Measurements from ENCODE around the gene KRTAP10-8. TPM values are rescaled to one million over a fixed set of nuclear protein-coding genes. Genes with fewer than 3 reads are reported as not detected.
"Not testable (repeated sequence)": the region's sequence is repeated elsewhere in the genome, so short reads cannot be mapped to it uniquely, and the experiment has no call there.

KRTAP10-8 gene
- total RNA-seq, 1 donor from 2014 or later, result not detected

DNA sequence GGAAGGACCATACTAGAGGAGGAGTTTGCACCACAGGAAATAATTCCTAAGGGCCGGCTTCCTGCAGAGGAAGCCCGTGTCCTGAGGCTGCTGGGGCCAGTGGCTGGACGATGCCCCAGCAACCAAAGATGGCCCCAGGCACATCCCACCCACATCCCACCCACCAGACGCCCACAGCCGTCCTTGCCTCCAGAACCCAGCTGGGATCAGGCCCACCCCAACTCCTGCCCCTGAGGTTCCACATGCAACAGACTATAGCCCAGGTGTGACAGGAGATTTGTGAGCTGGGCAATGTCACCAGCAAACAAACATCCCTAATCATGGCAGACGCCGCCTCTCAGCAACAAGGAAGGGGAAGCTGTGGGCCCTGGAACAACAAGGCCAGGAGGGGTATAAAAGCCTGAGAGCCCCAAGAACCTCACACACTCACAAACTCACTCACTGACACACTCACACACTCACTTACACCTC lies 14.8 kb downstream of the KRTAP10-8 start, which contains the start of gene KRTAP10-9:
TSS of gene KRTAP10-9 (plus strand) at position 421 of the 471 bp plus-strand sequence. CDS start 79 bp downstream, outside the sequence.
- H3K36me3 Mint-ChIP-seq (ENCODE audit: low read depth), result peaks cover 15% of the 10 kb centered on the region
- peaks cover 8% of the 10 kb centered on the region for H3K27me3 Mint-ChIP-seq (ENCODE audit: low read depth)
- TF ChIP-seq, protein P1, sequence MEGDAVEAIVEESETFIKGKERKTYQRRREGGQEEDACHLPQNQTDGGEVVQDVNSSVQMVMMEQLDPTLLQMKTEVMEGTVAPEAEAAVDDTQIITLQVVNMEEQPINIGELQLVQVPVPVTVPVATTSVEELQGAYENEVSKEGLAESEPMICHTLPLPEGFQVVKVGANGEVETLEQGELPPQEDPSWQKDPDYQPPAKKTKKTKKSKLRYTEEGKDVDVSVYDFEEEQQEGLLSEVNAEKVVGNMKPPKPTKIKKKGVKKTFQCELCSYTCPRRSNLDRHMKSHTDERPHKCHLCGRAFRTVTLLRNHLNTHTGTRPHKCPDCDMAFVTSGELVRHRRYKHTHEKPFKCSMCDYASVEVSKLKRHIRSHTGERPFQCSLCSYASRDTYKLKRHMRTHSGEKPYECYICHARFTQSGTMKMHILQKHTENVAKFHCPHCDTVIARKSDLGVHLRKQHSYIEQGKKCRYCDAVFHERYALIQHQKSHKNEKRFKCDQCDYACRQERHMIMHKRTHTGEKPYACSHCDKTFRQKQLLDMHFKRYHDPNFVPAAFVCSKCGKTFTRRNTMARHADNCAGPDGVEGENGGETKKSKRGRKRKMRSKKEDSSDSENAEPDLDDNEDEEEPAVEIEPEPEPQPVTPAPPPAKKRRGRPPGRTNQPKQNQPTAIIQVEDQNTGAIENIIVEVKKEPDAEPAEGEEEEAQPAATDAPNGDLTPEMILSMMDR (IDR thresholded peaks at IDR 0.05), result no peak
- no peak for DNase-seq (ENCODE audit: low spot score)
- H3K4me1 Mint-ChIP-seq (ENCODE audit: low read depth), result no peaks in the 10 kb centered on the region
- H3K4me3 Mint-ChIP-seq (ENCODE audit: unreplicated experiment), result no peak within 1 kb of the TSS
- no peak within 1 kb of the TSS for H3K27ac Mint-ChIP-seq (ENCODE audit: unreplicated experiment)
- peaks cover 45% of the 10 kb centered on the region for H3K9me3 Mint-ChIP-seq (ENCODE audit: low read depth)

DNA sequence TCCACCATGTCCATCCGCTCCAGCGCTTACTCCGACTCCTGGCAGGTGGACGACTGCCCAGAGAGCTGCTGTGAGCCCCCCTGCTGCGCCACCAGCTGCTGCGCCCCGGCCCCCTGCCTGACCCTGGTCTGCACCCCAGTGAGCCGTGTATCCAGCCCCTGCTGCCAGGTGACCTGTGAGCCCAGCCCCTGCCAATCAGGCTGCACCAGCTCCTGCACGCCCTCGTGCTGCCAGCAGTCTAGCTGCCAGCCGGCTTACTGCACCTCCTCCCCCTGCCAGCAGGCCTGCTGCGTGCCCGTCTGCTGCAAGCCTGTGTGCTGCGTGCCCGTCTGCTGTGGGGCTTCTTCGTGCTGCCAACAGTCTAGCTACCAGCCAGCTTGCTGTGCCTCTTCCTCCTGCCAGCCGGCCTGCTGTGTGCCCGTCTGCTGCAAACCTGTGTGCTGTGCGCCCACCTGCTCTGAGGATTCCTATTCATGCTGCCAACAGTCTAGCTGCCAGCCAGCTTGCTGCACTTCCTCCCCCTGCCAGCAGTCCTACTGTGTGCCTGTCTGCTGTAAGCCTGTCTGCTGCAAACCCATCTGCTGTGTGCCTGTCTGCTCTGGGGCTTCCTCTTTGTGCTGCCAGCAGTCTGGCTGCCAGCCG lies 15.4 kb downstream of the KRTAP10-8 start:
- peak; percentile 59 for DNase-seq (ENCODE audit: low spot score)
- not testable (repeated sequence) for H3K4me3 Mint-ChIP-seq (ENCODE audit: unreplicated experiment); H3K27ac Mint-ChIP-seq (ENCODE audit: unreplicated experiment); H3K4me1 Mint-ChIP-seq (ENCODE audit: low read depth); H3K27me3 Mint-ChIP-seq (ENCODE audit: low read depth)
- H3K9me3 Mint-ChIP-seq (ENCODE audit: low read depth), result peaks cover 48% of the 10 kb centered on the region
- peaks cover 18% of the 10 kb centered on the region for H3K36me3 Mint-ChIP-seq (ENCODE audit: low read depth)

DNA sequence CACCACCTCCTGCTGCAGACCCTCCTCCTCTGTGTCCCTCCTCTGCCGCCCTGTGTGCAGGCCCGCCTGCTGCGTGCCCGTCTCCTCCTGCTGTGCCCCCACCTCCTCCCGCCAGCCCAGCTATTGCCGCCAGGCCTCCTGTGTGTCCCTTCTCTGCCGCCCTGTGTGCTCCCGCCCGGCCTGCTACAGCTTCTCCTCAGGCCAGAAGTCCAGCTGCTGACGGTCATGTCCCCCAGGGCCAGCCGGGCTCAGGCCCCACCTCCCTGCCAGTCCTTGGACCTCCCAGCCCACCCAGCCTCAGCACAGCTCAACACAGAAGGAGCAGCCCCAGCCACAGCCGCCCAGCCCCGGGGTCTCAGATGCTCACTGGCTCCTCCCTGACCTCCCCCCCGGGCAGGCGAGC lies 16.0 kb downstream of the KRTAP10-8 start:
- not testable (repeated sequence) for H3K4me3 Mint-ChIP-seq (ENCODE audit: unreplicated experiment); H3K27me3 Mint-ChIP-seq (ENCODE audit: low read depth); H3K4me1 Mint-ChIP-seq (ENCODE audit: low read depth); H3K27ac Mint-ChIP-seq (ENCODE audit: unreplicated experiment)
- Mint-ChIP-seq H3K36me3 (ENCODE audit: low read depth) (peaks cover 18% of the 10 kb centered on the region), H3K9me3 (ENCODE audit: low read depth) (peaks cover 47% of the 10 kb centered on the region)
- DNase-seq (ENCODE audit: low spot score), result peak; percentile 85

DNA sequence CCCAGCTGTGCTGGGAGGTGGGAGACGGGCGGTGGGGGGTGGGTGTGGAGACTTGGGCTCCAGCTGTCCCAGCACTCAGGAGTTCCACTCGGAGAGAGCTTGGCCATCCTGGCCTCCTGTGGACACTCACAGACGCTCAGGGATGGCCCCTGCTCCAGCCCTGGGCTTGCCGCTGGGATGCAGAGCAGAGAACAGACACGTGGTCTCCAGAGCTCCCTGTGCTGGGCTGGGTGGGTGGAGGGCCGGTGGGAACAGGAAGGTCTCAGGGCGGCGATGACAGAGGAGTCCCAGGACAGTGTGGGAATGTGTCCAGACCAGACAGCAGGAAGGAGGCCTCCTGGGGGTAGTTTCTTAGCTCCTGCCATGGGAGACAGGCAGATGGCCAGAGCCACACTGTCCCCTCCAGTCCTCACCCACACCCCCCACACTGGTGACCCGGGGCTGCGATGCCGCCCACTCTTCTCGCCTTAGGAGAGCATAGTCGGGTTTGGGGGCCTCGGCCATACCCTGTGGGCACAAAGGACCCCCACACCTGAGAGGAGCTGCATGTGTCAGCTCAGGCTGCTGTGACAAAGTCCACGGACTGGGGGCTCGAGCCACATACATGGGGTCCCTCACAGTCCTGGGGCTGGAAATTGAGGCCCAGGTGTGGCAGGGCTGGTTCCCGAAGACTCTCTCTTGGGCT lies 17.0 kb downstream of the KRTAP10-8 start:
- H3K4me3 Mint-ChIP-seq (ENCODE audit: unreplicated experiment), result no peak overlapping the region
- TF ChIP-seq, protein P1 (IDR thresholded peaks at IDR 0.05), result no peak
- H3K9me3 Mint-ChIP-seq (ENCODE audit: low read depth), result peaks cover 45% of the 10 kb centered on the region
- peaks cover 15% of the 10 kb centered on the region for H3K36me3 Mint-ChIP-seq (ENCODE audit: low read depth)
- H3K27ac Mint-ChIP-seq (ENCODE audit: unreplicated experiment), result no peak overlapping the region
- no peaks in the 10 kb centered on the region for H3K4me1 Mint-ChIP-seq (ENCODE audit: low read depth)
- peaks cover 8% of the 10 kb centered on the region for H3K27me3 Mint-ChIP-seq (ENCODE audit: low read depth)
- DNase-seq (ENCODE audit: low spot score), result peak; percentile 73

DNA sequence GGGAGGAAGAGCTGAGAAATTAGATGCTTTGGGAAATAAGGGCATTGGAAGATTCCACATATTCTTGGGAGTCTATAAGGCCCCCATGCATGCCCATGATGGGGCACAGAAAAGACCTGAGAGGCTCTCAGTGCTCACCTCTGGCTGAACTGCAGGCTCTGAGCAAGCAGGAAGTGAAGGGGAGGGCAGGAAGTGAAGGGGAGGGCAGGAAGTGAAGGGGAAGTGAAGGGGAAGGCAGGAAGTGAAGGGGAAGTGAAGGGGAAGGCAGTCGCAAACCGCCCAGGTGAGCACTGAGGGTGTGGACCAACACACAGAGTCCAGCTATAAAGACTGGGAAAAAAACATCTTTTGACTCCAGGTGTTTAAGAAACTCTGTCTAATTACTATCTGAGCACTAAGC lies 18.6 kb downstream of the KRTAP10-8 start:
- DNase-seq (ENCODE audit: low spot score), result no peak
- Mint-ChIP-seq H3K4me1 (ENCODE audit: low read depth) (no peaks in the 10 kb centered on the region), H3K4me3 (ENCODE audit: unreplicated experiment) (no peak overlapping the region), H3K36me3 (ENCODE audit: low read depth) (peaks cover 13% of the 10 kb centered on the region), H3K27me3 (ENCODE audit: low read depth) (peaks cover 18% of the 10 kb centered on the region), H3K9me3 (ENCODE audit: low read depth) (peaks cover 37% of the 10 kb centered on the region), H3K27ac (ENCODE audit: unreplicated experiment) (no peak overlapping the region)
- TF ChIP-seq, protein P1 (IDR thresholded peaks at IDR 0.05), result no peak

DNA sequence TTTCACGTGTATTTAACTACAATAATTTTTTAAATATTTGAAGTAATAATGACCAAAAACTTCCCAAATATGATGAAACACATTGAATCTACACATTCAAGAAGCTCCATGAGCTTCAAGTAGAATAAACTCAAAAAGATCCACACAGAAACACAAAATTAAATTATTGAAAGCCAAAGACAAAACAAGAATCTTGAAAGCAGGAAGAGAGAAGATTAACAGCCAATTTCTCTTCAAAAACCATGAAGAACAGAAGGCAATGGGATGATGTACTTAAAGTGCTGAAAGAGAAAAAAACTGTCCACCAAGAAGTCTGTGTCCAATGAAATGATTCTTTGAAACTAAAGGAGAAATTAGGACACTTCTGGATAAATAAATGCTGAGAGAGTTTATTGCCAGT lies 20.2 kb downstream of the KRTAP10-8 start:
- H3K4me3 Mint-ChIP-seq (ENCODE audit: unreplicated experiment), result no peak overlapping the region
- no peaks in the 10 kb centered on the region for H3K4me1 Mint-ChIP-seq (ENCODE audit: low read depth)
- peak overlapping the region; percentile 36 for H3K27ac Mint-ChIP-seq (ENCODE audit: unreplicated experiment)
- TF ChIP-seq, protein P1 (IDR thresholded peaks at IDR 0.05), result no peak
- peaks cover 37% of the 10 kb centered on the region for H3K9me3 Mint-ChIP-seq (ENCODE audit: low read depth)
- H3K27me3 Mint-ChIP-seq (ENCODE audit: low read depth), result peaks cover 32% of the 10 kb centered on the region
- H3K36me3 Mint-ChIP-seq (ENCODE audit: low read depth), result peaks cover 13% of the 10 kb centered on the region
- no peak for DNase-seq (ENCODE audit: low spot score)
